IPS-11a (cell line): ENCODE results near the gene PSMD14.
"Not testable (repeated sequence)": the region's sequence is repeated elsewhere in the genome, so short reads cannot be mapped to it uniquely, and the experiment has no call there.

Experiments used
- H3K4me3 ChIP-seq: one replicate; pipeline ENCODE4 v1.5.1; 2013; ENCODE audit warnings: low read depth, low read length, control low read depth

Gene PSMD14

DNA sequence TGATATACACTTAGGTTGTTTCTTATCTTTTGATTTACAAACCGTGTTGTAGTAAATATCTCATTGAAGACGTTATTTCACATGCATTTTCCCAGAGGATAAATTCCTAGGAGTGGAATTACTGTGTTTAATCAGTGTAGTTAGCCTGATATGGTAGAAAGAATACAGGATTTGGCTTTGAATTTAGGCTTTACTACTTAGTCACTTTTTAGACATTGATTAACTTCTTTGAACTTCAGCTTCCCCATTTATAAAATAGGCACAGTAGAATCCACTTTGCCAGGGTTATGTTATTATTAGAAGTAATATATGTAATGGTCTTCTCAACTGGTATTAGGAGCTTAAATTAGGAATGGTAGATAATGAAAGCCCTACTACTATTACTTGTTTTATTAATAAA lies 27.4 kb downstream of the PSMD14 start:
- no peak overlapping the region for H3K4me3 ChIP-seq

DNA sequence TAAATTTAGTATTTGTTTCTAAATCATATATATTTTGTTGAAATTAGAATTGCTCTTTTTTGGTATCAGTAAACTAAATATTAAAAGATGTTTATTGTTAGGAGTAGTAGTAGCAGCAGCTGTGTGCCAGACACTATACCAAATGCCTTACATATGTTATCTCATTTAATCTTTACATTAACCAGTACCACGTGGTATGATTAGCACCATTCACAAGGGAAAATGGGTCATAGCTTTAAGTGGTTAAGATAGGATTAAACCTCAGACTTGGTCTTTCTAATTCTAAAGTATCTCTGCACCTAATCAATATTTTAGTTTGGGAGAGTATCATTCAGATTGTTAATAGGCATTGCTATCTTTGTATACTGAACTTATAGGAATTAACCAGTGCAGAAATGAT lies 29.0 kb downstream of the PSMD14 start:
- no peak overlapping the region for H3K4me3 ChIP-seq

DNA sequence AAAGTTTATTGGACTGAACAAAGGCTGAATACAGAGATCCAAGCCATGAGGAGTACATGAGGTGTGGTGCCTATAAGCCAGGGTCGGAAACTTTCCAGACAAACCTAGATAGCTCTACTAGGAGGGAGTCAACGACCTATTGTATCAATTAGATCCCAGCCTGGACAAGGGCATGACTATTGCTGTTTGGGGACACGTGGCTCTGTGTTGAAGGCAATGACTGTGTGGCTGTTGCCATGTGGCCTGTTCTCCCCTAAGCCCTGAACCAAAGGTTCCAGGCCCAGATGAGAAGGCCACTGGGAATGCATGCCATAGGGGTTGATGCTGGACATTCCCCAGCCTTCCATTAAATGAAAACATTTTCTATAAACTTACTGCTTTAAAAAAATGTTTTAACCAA lies 31.3 kb downstream of the PSMD14 start:
- H3K4me3 ChIP-seq: not testable (repeated sequence)

DNA sequence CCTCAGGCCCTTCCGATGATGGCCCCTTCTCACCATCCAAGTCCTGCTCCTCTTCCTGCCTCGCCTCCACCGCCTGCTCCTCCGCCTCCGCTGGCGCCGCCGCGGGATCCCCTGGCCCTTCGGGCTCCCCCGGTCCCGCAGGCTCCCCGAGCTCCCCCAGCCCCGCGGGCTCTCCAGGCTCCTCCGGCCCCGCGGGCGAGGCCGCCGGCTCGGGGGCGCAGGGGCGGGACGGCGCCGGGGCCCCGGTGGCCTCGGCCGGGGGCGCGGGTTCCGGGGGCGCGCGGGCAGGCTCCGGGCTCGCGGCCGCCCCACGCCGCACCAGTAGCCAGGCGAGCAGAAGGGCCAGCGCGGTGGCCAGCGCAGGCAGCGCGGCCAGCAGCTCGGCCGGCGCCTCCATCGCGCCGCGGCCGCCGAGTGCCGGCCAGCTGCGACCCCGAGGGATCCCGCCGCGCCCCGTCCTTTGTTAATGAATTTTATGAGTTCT lies 32.7 kb downstream of the PSMD14 start:
- not testable (repeated sequence) for H3K4me3 ChIP-seq

DNA sequence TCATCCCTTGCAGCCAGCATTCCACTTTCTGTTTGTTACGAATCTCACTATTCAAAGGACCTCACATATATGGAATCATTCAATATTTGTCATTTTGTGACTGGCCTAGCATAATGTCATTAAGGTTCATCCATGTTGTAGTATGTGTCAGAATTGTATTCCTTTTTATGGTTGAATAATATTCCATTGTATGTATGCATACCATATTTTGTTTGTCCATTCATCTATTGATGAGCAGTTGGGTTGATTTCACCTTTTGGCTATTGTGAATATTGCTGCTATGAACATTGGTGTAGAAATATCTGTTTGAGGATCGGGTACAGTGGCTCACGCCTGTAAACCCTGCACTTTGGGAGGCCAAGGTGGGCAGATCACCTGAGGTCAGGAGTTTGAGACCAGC lies 35.0 kb downstream of the PSMD14 start:
- H3K4me3 ChIP-seq: no peak overlapping the region

DNA sequence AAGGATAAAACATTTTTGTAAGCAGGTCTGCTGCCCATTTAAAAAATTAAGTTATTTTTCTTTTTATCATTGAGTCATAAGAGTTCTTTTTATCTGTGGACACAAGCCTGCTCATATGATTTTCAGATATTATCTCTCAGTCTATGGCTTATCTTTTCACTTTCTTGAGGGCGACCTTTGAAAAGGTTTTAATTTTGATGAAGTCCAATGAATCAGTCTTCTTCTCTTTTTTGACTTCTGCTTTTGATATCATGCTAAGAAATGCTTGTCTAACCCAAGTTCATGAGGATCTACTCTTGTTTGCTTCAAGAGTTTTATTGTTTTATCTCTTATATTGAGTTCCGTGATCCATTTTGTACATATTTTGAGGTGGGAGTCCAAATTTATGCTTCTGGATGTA lies 36.5 kb downstream of the PSMD14 start:
- no peak overlapping the region for H3K4me3 ChIP-seq

DNA sequence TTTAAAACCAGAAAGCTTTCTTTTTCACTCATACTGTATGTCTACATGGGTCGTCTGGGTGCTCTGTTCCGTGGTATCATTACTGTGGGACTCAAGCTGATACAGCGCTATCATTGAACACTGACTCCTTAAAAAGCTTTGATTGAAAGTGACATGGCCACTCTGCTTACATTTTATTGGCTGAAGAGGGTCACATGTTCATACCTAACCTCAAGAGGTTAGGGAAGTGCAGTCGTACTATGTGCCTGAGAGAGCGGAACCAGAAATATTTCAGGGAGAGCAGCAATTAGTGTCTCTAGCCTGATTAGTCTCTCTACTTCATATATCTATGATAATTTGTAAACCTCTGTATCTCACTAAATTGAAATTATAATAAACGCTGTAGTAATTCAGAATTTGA lies 43.5 kb downstream of the PSMD14 start:
- no peak overlapping the region for H3K4me3 ChIP-seq

DNA sequence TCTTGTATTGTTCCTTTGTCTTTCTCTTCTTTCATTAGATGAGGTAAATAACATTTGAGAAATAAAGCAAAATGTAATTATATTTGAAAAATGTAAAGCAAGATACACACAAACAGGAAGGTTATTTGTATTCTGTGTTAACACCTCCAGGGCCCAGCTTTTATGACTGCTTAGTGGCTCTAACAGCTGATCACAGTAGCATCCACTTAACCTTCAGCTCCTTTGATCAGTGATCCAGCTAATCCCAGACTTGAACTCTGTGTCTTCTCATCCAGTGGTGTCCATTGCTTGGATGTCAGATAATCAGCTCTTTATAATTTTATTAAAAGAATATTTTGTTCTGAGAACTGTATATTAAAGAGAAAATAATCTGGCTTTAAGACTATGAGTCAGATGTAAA lies 44.5 kb downstream of the PSMD14 start:
- no peak overlapping the region for H3K4me3 ChIP-seq

DNA sequence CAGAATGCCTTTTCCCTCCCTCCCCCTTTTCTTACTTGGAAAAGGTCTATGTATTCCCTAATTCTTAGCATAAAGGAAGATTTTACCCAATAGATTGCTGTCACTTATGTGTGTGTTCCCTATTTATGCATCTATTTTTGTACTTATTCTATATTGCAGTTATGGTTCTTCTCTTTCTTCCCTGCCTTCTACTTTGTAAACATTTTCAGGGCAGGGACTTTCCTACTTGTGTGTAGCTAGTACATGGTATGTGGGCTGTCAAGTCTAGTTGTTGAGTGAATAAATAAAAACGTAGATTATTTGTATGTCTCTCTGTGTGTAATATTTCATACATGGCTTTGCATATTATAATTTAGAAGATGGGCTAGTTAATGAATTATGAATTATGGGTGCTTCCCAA lies 45.3 kb downstream of the PSMD14 start:
- no peak overlapping the region for H3K4me3 ChIP-seq

DNA sequence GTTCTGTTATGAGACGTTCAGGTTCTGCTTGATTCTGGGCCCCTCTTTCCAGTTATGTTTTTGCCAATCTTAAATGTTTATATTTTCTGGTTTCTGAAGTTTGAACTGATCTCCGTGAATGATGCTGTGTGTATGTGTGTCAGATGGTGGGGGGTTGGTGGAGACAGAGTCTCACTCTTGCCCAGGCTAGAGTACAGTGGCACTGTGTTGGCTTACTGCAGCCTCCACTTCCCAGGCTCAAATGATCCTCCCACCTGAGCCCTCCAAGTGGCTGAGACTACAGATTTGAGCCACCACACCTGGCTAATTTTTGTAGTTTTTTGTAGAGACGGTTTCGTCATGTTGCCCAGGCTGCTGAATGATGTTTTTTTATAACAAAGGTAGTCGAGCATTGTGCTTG lies 45.9 kb downstream of the PSMD14 start:
- H3K4me3 ChIP-seq: no peak overlapping the region

DNA sequence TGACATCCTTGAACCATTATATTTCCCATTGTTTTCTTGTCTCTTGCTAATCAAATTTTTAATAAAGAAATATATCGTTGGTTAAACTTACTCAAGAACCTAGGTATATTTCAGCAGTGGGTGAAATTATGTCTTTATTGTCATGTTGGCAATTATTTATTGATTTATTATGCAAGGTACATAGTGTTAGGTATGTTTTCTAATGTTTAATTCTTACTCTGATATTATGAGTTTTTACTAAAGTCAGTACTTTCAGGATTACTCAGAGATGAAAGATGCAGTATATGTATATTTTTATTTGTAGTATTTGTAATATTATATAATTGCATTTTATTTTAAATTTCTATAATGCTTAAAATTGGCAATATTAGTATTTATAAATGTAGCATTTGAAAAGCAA lies 46.9 kb downstream of the PSMD14 start:
- H3K4me3 ChIP-seq: no peak overlapping the region

DNA sequence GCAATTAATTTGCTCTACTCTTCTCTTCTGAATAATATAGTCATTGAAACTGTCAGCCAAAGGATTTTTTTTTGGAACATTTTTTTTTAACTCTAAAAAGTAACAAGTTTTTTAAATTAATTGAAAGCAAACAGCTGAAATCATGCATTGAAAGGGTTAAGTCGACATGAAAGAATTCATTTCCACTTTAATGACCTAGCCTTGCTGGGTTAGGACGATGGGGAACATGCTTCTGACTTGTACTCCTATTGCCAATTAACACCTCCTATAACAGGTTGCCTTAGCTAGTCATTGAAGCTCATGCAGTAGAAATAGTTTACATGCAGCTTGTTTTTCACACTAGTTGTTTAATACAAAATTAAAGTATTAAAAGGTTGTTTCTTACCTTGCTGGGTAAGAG lies 47.8 kb downstream of the PSMD14 start:
- no peak overlapping the region for H3K4me3 ChIP-seq

DNA sequence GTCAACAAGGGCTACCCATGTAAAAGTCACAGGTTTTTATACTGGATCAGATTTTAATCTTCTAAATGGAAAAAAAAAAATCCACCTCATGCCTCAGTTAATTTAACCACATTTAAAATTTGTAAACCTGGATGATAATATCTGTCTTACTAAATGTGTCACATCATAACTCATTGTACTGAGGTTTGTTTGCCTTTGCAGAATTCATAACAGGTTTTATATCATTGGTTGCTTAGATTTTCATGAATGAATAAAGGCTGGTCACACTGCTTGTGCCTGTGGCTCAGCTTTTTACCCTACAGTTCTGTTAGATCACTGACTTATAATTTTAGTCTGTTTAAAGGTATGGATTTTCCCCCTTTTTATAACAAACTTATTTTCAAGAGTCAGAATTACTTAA lies 48.9 kb downstream of the PSMD14 start:
- no peak overlapping the region for H3K4me3 ChIP-seq

DNA sequence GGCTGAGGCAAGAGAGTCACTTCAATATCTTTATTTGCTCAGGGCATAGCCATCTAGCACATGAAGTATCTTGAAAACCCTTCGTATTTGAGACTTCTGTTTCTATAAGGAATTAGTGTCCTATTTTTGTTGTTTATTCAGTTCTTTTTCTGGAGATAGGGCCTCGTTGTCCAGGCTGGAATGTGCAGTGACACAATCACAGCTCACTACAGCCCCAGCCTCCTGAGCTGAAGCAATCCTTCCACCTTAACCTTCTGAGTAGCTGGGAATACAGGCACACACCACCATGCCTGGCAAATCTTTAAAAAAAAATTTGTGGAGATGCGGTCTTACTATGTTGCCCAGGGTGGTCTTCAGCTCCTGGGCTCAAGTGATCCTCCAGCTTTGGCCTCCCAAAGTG lies 50.6 kb downstream of the PSMD14 start:
- no peak overlapping the region for H3K4me3 ChIP-seq

DNA sequence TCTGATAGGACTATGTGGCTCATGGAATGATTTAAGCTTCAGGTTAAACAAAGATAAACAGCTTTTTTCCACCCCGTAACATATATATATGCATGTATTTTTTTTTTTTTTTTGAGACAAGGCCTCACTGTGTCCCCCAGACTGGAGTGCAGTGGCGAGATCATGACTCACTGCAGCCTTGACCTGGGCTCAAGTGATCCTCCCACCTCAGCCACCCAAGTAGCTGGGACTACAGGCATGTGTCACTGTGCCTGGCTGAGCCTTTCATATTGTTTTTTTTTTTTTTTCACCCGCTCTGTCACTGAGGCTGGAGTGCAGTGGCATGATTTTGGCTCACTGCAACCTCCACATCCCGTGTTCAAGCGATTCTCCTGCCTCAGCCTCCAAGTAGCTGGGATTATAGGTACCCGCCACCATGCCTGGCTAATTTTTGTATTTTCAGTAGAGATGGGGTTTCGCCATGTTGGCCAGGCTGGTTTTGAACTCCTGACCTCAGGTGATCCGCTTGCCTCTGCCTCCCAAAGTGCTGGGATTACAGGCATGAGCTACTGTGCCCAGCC lies 52.0 kb downstream of the PSMD14 start:
- not testable (repeated sequence) for H3K4me3 ChIP-seq

DNA sequence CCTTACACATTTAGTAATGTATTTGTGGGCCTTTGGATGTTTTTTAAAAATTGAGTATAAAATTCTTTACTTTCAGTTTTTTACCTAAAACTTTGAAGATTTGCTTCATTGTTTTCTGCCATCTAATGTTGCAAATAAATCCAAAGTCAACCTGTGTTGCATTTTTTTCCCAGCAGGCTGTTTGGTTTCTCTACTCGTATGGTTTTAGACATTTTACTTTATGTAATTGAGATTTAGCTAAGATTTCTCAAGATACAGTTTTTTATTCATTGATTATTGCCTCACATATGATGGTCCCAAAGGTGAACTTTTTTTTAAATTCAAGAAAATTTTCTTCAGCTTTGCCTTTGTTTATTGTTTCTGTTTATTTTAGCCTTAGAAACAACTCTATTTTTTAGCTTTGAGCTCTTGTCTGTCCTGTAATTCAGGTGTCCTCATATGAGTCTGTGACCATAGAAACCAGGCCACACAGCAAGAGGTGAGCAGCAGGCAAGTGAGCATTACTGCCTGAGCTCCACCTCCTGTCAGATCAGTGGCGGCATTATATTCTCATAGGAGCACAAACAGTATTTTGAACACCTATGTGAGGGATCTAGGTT lies 54.4 kb downstream of the PSMD14 start:
- H3K4me3 ChIP-seq: no peak overlapping the region

DNA sequence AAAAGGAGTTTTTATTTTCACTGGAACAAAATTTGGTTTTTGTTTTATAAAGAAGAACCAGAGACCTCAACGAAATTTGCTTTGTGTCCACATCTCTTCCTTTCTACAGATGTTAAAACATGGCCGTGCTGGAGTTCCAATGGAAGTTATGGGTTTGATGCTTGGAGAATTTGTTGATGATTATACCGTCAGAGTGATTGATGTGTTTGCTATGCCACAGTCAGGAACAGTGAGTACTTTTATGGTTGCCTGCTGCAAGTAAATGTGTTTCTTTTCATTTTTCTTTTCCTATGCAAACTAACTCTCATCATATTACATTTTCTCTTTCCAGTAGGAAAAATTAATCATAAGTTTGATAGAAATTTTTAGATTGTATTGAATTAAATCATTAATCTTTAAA lies 59.5 kb downstream of the PSMD14 start:
- H3K4me3 ChIP-seq: no peak overlapping the region

DNA sequence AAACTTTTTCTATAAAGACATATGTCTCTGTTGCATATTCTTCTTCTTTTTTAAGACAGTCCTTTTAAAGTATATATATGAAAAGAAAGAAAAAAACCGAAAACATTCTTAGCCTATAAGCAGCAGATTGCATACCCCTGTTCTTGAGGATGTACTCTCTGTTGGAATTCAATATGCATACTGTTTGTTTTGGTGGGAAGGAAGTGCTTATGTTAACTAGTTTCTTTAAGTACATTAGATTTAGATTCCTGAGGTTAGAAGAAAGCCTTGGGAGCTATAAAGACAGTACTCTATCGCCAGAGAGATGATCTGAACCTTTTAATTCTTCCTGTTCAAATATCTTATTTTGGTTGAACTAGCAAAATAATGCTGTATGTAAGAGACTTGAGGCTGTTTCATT lies 61.1 kb downstream of the PSMD14 start:
- H3K4me3 ChIP-seq: no peak overlapping the region

DNA sequence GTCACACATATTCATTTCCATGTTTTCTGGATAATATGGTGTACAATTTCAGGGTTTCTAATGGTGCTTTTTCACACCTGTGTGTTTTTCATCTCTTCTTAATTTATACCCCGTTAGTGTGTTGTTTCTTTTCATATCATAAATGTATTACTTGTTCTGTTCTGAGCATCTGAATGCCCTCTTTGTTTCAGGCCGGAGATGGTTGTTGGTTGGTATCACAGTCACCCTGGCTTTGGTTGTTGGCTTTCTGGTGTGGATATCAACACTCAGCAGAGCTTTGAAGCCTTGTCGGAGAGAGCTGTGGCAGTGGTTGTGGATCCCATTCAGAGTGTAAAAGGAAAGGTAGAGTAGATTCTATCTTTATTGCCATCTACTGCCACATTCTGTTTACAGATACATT lies 62.8 kb downstream of the PSMD14 start:
- H3K4me3 ChIP-seq: no peak overlapping the region

DNA sequence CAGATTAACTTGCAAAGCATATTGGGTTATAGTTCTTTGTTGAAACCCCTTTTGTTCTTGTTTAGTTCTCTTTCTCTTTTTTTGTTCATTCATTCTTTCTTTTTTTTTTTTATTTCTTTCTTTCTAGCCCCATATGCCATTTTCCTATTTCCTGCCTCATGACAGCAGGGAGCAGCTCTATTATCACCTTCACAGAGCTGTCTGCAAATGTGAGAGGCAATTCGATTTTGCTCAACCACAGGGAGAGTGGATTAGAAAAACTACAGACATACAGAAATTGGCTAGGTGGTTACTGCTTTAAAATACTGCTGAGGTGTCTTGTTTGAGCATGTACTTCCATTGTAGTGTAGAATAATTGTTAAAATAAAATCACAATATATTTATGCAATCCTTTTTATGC lies 63.6 kb downstream of the PSMD14 start:
- no peak overlapping the region for H3K4me3 ChIP-seq

DNA sequence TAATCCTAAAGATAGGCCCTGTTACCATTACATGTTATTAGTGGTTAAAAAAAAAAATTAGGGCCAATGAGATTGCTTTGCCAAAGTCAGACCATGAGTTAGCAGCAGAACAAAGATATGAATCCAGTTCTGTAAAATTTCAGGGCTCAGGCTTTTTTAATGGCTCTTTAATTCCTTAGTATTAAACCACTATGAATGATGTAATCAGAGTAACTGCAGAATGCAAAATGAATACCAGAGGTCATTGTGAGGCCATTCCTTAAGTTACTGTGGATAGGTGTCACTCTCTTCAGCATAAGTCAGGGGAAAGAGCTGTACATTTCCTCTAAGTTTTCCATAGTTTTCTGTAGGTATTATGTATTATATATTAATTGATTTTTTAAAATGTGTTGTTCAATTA lies 65.7 kb downstream of the PSMD14 start:
- no peak overlapping the region for H3K4me3 ChIP-seq

DNA sequence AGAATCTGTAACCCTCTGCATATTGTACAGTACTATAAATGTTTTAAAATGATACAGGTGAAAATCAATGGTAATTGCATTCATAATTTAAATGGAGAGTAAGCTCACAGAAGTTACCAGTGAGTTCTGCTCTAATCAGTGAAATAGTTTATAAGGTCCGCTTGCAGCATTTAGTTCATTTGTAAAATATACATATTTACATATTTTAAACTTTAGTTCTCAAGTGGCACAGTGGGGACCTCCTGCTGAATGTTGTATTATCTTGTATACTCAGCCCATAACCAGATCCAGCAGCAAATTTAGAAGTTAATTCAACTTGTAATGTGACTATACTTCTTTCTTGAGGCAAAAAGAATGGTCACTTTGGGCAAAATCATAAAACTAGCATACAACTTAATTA lies 66.2 kb downstream of the PSMD14 start:
- no peak overlapping the region for H3K4me3 ChIP-seq

DNA sequence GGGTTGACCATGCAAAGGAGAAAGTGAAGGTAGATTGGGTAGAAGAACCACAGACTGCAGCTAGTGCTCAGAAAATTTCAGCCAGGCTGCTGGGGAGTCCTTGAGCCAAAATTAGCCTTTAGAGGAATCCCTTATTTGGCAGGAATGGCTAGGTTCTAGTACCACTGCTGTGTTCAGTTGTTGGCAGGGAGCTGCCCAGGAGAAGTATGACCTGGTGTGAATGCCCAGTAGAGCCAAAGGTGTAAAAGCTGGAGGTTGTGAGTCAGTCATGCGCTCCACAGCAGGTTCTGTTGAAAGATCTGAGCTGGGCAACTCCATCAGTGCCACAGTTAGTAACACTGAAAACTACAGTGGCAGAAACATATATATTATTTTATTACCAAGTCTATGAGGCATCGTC lies 71.5 kb downstream of the PSMD14 start:
- H3K4me3 ChIP-seq: no peak overlapping the region
